ENCODE measurements around the gene ANO4.
A peak's percentile ranks its signal among the peaks of the same experiment; 100 is the strongest.

ANO4 gene

GRCh38 chr12:100995771-100996170, 201.2 kb downstream of the ANO4 start:
- DNase-seq, result no peak

GRCh38 chr12:101001669-101002068, 207.1 kb downstream of the ANO4 start:
- DNase-seq, result no peak

GRCh38 chr12:101002696-101003419, 208.3 kb downstream of the ANO4 start:
- DNase-seq, result no peak

DNA sequence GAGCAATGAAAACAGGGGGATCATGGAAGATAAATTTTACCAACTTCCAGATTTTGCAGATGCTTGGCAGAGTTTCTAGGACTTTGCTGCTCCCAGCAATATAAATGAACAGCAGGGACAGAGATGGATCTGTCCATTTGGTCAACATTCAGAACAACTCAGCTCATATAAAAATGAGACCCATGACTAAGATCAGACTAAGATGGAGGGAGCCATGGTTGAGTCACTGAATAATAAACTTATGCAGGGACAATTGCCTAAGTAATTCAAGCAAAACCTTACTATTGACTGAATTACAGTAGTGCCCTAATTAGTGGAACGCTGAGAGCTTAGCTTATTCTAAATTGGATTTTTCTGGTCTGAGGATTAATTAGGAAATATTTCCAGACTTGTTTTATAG, 210.3 kb downstream of the ANO4 start:
- DNase-seq, result no peak

DNA sequence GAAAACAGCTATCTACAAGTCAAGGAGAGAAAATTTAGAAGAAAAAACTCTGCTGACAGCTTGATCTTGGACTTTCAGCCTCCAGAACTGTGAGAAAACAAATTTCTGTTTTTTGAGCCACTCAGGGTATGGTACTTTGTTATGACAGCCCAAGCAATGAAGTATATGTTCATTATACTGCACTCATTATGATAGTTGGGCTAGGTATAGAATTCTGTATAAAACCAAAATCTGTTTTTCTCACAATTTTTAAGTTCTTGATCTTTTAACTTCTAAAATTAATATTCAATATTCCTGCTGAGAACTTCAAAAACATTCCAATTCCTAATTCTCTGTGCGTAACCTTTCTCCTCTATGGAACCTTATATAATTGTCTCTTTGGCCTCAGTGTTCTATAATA, 214.7 kb downstream of the ANO4 start:
- DNase-seq, result no peak

GRCh38 chr12:101010896-101011295, 216.3 kb downstream of the ANO4 start:
- no peak for DNase-seq

DNA sequence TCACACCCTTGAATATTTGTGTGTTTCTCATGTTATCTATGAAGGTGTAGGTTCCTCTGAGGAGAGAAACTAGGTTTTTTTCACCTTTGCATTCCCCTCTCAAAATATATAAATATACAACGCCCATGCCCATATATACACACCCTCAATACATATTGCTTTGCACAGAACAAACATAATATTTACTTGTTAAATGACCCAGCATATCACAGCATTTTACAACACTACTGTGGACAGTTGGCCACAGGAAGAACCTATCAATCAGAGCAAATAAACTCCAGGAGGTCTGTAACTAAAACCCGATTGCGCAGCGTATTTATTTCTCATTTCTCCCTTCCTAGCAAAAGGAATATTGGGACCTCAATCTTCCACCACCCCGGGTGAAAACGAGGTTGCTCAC, 219.4 kb downstream of the ANO4 start:
- DNase-seq, result no peak

DNA sequence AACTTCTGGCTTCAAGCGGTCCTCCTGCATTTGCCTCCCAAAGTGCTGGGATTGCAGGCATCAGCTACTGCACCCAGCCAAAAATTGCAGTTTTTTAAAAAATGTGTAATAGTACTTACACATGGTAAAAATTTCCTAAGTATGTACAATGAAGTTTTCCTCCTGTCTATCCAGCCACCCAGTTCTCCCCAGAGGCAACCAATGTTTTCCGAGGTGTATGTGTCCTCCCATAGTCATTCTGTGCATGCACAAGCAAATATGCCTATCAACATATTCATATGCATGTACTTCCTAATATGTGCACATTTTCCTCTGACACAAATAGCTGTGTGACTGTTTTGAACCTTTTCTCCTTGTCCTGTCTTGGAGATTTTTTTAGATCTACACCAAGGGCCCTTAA, 220.5 kb downstream of the ANO4 start:
- no peak for DNase-seq

GRCh38 chr12:101018540-101018939, 224.0 kb downstream of the ANO4 start:
- peak; percentile 69 for DNase-seq

- no peak for DNase-seq
Observed at GRCh38 chr12:101019201-101019600, 224.6 kb downstream of the ANO4 start.

DNA sequence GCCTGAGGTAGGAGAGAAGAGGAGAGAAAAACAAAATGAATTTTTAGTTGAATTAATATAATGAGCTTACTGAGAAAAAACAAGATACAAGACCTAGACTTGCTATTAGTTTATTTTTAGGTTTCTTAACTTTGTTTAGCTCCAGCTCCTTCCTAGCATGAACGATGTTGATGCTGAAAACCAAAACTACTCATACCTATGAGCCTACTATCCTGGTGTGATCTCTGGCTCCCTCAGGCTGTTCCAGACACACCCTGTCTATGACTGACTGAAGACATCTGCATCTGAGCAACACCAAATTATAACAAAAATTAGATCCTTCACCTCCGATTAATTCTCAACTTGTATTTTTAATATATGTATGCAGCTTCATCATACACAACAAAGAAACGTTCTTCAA, 225.1 kb downstream of the ANO4 start:
- no peak for DNase-seq

GRCh38 chr12:101021442-101021841, 226.9 kb downstream of the ANO4 start:
- no peak for DNase-seq

DNA sequence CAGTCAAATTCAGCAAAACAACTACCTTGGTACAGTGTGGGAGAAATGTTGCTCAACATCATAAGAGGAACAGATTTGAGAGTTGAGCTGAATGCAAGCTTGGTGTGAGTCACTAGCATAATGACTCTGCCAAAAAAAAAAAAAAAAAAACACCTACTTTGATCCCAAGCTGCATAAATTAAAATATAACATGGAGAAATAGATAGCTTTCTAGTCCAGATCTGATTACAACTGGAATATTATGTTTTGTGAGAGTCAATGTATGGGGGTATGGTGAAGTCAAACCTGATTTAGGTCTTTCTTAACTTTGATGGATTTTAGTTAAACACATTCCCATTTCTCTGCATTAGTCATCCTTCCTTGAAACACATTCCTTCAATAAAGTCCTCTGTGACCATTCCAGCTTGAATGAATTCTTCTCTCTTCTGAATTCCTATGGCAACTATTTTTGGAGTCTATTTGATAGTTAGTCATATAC, 227.4 kb downstream of the ANO4 start:
- peak; percentile 77 for DNase-seq

- no peak for DNase-seq
Observed at GRCh38 chr12:101027200-101027599, 232.6 kb downstream of the ANO4 start.

DNA sequence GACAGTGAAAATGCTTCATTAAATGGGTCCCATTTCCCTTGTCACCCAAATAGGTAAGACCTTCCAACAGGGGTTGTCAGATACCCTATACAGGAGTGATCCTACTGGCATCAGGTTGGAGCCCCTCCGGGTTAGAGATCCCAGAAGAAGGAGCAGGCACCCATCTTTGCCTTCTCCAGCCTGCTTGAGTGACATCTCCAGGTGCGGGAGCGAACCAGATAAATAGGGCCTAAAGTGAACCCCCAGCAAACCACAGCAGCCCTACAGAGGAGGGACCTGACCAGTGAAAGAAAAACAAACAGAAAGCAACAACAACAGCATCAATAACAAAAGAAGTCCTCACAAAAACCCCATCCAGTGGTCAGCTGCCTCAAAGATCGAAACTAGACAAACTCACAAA, 233.2 kb downstream of the ANO4 start:
- DNase-seq, result no peak

DNA sequence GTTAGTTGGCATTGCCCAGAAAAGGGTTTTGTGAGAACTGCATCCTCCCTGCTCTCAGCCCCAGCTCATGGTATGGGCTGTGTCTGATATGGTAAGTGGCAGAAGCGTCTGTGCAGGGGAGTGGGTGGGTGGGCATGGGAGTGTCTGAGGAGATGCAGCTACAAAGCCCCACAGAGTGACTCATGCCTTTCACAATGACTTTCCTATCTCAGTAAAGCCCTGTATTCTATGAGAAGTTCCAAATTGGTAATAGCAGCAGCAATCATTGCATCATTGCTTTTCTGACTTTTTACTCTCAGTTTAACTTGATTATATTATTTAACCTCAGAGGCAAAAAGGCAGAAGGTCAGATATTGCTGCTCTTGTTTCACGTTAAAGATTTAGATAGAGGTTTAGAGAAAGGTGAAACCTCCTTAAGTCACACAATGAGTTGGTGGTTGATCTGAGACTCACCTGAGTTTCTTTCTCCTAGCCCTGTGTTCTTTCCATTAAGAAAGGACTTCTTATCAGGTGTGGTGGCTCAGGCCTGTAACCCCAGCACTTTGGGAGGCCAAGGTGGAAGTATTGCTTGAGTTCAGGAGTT, 243.8 kb downstream of the ANO4 start:
- no peak for DNase-seq

DNA sequence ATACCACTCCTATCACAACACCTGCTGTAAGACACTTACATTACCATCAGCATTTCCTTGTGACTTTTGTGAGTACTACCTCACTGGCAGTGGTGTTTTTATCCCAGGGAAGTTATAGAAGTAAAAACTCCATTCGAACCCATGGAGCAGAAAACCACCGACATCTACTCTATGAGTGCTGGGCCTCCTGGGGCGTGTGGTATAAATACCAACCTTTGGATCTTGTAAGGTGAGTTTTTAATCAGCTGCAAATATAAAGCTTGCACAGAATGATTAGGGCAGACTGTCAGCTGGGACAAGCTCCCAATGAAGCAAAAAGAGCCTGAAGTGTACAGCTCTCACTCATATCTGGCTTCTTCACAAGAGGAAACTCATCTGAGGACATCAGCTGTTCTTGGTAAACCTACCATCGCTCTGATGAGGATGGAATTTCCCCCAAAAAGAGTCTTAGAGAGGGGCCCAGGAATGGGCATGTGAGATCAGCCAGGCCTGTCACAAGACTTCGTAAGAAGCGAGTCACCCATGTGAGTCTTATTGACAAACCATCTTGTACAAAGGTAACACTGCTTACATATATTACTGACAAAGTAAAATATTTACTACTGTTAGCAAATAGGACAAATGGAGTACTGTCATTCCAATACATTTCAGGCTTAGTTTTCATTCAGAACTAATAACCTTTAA, 245.4 kb downstream of the ANO4 start:
- no peak for DNase-seq

- no peak for DNase-seq
Observed at GRCh38 chr12:101040936-101041335, 246.4 kb downstream of the ANO4 start.

DNA sequence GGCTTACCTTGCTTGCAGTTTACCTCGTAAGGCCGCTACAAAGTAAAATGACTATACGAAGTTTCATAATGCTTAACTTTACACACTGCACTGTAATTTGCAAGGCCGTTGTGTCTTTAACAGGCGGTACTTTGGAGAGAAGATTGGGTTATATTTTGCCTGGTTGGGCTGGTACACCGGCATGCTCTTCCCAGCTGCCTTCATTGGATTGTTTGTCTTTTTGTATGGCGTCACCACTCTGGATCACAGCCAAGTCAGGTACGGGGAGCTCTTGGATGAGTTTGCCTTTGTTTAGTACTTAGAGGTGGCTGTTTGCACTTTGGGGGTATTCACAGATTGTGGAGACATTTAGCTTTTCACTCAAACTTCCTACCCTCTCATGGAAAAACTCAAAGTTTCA, 247.6 kb downstream of the ANO4 start:
- no peak for DNase-seq

DNA sequence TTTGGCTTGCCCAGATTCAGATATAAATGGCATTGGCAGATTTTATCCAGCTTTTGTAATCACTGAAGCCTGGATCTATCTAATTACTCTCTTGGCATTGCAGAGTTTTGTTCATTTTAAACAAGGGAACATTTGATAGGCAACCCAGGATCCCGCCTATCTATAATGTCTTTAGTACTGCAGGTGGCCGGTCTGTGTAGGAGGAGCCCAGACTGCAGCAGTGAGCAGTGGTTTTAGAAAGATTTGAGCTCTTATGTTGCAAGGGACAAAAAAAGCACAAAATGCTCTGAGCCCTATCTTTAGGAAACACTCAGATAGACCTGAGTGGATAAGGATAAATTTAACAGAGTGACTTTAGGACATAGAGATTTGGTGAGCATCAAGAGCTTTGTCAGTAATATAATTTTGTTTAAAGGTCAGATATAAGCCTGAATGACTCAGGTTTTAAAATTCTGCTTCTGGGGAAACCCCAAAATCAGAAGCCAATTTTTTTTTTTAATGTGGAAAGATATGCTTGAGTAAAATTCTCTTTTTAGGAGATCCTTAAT, 250.0 kb downstream of the ANO4 start:
- DNase-seq, result no peak

GRCh38 chr12:101045486-101046464, 251.2 kb downstream of the ANO4 start:
- no peak for DNase-seq

DNA sequence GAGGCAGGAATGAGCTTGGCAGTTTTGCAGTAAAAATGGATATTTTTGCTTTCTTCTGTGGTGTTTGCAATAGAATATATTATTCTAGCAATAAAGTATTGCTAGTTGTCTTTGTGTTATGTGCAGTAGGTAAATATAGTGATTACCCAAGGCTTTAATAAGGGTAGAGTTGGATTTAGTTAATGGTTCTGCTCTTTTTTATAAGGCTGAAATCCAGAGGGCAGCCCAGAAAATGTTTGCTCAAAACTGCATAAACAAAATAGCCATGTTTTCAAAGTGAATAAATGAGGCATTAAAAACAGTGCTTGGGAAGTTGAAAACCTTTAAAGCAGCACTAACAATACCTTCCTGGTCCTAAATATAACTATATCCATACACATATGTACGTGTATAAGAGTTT, 253.1 kb downstream of the ANO4 start:
- no peak for DNase-seq

- no peak for DNase-seq
Observed at GRCh38 chr12:101050631-101051030, 256.1 kb downstream of the ANO4 start.
